Keratinocyte (primary cell): ENCODE results near the gene UBE2D2. TPM values are rescaled to one million over a fixed set of nuclear protein-coding genes. Genes with fewer than 3 reads are reported as not detected.
"Not testable (repeated sequence)": the region's sequence is repeated elsewhere in the genome, so short reads cannot be mapped to it uniquely, and the experiment has no call there.

Source experiments
- DNase-seq: peaks from one replicate; pipeline ENCODE4 v3.0.0-alpha.2; 2011; ENCODE audit warnings: low read depth, missing footprints, low spot score
- FAIRE-seq: peaks from 2 replicates; lab custom pipeline; 2011; peaks lifted over from hg19 to GRCh38; lab: Jason Lieb, UNC
- H2AFZ ChIP-seq: 2 replicates; pipeline ENCODE4 v1.6.0; 2012; ENCODE audit warnings: low read length, control low read depth, inconsistent platforms; ENCODE audit not compliant: control insufficient read depth
- H3K27ac ChIP-seq: 2 replicates; pipeline ENCODE4 v1.5.1; 2011; ENCODE audit warnings: low read length; ENCODE audit not compliant: control insufficient read depth, insufficient read depth
- H3K27me3 ChIP-seq: 3 replicates; pipeline ENCODE4 v1.6.0; 2011; ENCODE audit warnings: low read length; ENCODE audit not compliant: control insufficient read depth, insufficient read depth; ENCODE audit errors: extremely low read depth
- H3K36me3 ChIP-seq, 2 experiments: 2 replicates in 1 of 2; 3 replicates in 1 of 2; pipeline ENCODE4 v1.5.1; 2011; ENCODE audit warnings: low read length in 2 of 2, mild to moderate bottlenecking in 1 of 2; ENCODE audit not compliant: control insufficient read depth in 2 of 2, insufficient read depth in 2 of 2; ENCODE audit errors: extremely low read depth in 1 of 2
- H3K4me1 ChIP-seq: 3 replicates; pipeline ENCODE4 v1.5.1; 2011; ENCODE audit warnings: low read length; ENCODE audit not compliant: control insufficient read depth, insufficient read depth; ENCODE audit errors: extremely low read depth
- H3K4me2 ChIP-seq: 3 replicates; pipeline ENCODE4 v1.6.0; 2011; ENCODE audit warnings: low read depth, low read length; ENCODE audit not compliant: control insufficient read depth, insufficient read depth; ENCODE audit errors: extremely low read depth
- H3K4me3 ChIP-seq, 3 experiments: fragments of 200-600 bp in 1 of 3; sonication (generic) in 1 of 3; 2 replicates in 2 of 3; 3 replicates in 1 of 3; pipeline ENCODE4 v1.5.1; 2011 to 2016; ENCODE audit warnings: low read length in 3 of 3, mild to moderate bottlenecking in 3 of 3, control low read depth in 2 of 3, inconsistent platforms in 1 of 3, low read depth in 1 of 3, mixed read lengths in 1 of 3, mixed run types in 1 of 3, moderate library complexity in 1 of 3; ENCODE audit not compliant: control insufficient read depth in 2 of 3, insufficient read depth in 2 of 3; ENCODE audit errors: extremely low read depth in 1 of 3
- H3K79me2 ChIP-seq: 2 replicates; pipeline ENCODE4 v1.6.0; 2012; ENCODE audit warnings: low read length; ENCODE audit not compliant: control insufficient read depth, insufficient read depth
- H3K9ac ChIP-seq: 3 replicates; pipeline ENCODE4 v1.6.0; 2011; ENCODE audit warnings: low read length; ENCODE audit not compliant: control insufficient read depth, insufficient read depth; ENCODE audit errors: extremely low read depth
- H3K9me1 ChIP-seq: 3 replicates; pipeline ENCODE4 v1.6.0; 2011; ENCODE audit warnings: low read length; ENCODE audit not compliant: control insufficient read depth, insufficient read depth; ENCODE audit errors: extremely low read depth
- H3K9me3 ChIP-seq: 2 replicates; pipeline ENCODE4 v1.5.1; 2012; ENCODE audit warnings: low read depth, low read length; ENCODE audit not compliant: control insufficient read depth
- H4K20me1 ChIP-seq: 3 replicates; pipeline ENCODE4 v1.6.0; 2011; ENCODE audit warnings: low read length; ENCODE audit not compliant: control insufficient read depth, insufficient read depth; ENCODE audit errors: extremely low read depth
- EZH2 ChIP-seq: IDR thresholded peaks from one replicate; pipeline ENCODE4 v1.6.1; 2012; ENCODE audit warnings: inconsistent platforms, mild to moderate bottlenecking, low read length, moderate library complexity
- dilution Hi-C: fragments of 300-500 bp; cut with MboI; formaldehyde crosslinking; loops from one replicate; pipeline ENCODE4 v1.7.0; 2020; ENCODE audit warnings: low sequenced_read_pairs; ENCODE audit not compliant: extremely low pct_ligation_motif_present
- polyA plus RNA-seq, 5 experiments: library from polyadenylated mRNA; depleted of rRNA in 3 of 5; stranded (reverse) in 3 of 5; stranded (forward) in 1 of 5; unstranded in 1 of 5; fragments of >200 nt; gene quantifications; 1 replicate in 1 of 5; 2 replicates in 3 of 5; 3 replicates in 1 of 5; pipeline versions ENCODE4 v1.2.1 to v1.2.3, GENCODE V29; 2011 to 2012; ENCODE audit warnings: missing spikeins in 2 of 5, low read depth in 1 of 5, low replicate concordance in 1 of 5
- TF ChIP-seq, protein P1 (sequence below), 3 experiments: IDR thresholded peaks in 1 of 3; conservative IDR thresholded peaks in 1 of 3; optimal IDR thresholded peaks in 1 of 3; 2 replicates in 2 of 3; 3 replicates in 1 of 3; pipeline versions ENCODE3 to v1.5.1; 2011; ENCODE audit warnings: low read length in 3 of 3, mild to moderate bottlenecking in 3 of 3, moderate library complexity in 2 of 3, control low read depth in 1 of 3, inconsistent platforms in 1 of 3; ENCODE audit not compliant: insufficient read depth in 2 of 3; ENCODE audit errors: extremely low read depth in 1 of 3

Gene UBE2D2
- polyA plus RNA-seq, 1 donor (not counting 4 experiments of a cell fraction or from before 2014, with no cell fraction given), result 127 TPM

DNA sequence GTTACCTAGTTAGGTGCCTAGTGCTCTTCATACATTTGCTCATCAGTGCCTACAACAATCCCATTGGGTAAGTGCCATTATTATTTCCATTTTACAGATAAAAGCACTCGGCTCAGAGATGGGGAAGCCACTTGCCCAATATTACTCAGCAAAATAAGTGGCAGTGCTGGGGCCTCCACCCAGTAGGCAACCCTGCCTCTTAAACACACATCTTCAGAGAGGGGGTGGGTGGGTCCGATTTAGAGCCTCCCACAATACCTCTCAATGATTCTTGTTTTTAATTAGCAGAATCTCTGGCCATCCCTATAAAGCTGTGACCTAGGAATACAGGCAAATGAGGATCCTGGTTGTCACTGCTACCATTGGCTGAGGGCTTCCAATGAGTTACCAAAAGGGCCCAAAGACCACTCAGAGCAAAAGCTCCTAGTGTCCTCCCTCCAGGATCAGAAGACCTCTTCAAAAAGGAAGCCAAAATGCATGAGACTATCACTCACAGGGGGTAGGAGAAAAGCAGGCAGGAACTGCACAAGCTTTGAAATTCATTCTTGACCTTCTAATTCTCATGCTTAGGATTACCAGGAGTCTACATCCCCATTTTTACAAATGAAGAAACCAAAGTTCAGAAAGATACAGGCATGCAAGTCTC, 36.1 kb upstream of the UBE2D2 start:
- Histone ChIP-seq H3K4me2 (no peak overlapping the region), H3K9ac (no peak overlapping the region), H3K36me3 (no peaks in the 10 kb centered on the region), H3K4me1 (no peaks in the 10 kb centered on the region), H2AFZ (no peak overlapping the region), H3K27me3 (no peaks in the 10 kb centered on the region), H3K4me3 (no peak overlapping the region), H4K20me1 (no peaks in the 10 kb centered on the region), H3K9me1 (no peaks in the 10 kb centered on the region), H3K27ac (no peak overlapping the region), H3K9me3 (no peaks in the 10 kb centered on the region), H3K79me2 (no peaks in the 10 kb centered on the region)
- dilution Hi-C loops, result no loop called here
- DNase-seq (no peak), FAIRE-seq (no peak)
- TF ChIP-seq, protein P1, sequence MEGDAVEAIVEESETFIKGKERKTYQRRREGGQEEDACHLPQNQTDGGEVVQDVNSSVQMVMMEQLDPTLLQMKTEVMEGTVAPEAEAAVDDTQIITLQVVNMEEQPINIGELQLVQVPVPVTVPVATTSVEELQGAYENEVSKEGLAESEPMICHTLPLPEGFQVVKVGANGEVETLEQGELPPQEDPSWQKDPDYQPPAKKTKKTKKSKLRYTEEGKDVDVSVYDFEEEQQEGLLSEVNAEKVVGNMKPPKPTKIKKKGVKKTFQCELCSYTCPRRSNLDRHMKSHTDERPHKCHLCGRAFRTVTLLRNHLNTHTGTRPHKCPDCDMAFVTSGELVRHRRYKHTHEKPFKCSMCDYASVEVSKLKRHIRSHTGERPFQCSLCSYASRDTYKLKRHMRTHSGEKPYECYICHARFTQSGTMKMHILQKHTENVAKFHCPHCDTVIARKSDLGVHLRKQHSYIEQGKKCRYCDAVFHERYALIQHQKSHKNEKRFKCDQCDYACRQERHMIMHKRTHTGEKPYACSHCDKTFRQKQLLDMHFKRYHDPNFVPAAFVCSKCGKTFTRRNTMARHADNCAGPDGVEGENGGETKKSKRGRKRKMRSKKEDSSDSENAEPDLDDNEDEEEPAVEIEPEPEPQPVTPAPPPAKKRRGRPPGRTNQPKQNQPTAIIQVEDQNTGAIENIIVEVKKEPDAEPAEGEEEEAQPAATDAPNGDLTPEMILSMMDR (optimal IDR thresholded peaks at IDR 0.05 in 1 of 3, IDR thresholded peaks at IDR 0.05 in 1 of 3, conservative IDR thresholded peaks at IDR 0.05 in 1 of 3; ENCODE audit: extremely low read depth in 1 of 3, insufficient read depth in 2 of 3, low read length in 3 of 3), result no peak
- TF ChIP-seq EZH2, result no peak

- FAIRE-seq, H3K27me3 ChIP-seq, H3K4me2 ChIP-seq, H3K4me1 ChIP-seq, DNase-seq, H3K36me3 ChIP-seq, H3K27ac ChIP-seq, H2AFZ ChIP-seq, H3K9ac ChIP-seq, H3K9me1 ChIP-seq, H3K79me2 ChIP-seq, H3K4me3 ChIP-seq, H3K9me3 ChIP-seq, H4K20me1 ChIP-seq, dilution Hi-C loops: not testable (repeated sequence)
Measured at GRCh38 chr5:139525586-139526308, 35.4 kb upstream of the UBE2D2 start.

DNA sequence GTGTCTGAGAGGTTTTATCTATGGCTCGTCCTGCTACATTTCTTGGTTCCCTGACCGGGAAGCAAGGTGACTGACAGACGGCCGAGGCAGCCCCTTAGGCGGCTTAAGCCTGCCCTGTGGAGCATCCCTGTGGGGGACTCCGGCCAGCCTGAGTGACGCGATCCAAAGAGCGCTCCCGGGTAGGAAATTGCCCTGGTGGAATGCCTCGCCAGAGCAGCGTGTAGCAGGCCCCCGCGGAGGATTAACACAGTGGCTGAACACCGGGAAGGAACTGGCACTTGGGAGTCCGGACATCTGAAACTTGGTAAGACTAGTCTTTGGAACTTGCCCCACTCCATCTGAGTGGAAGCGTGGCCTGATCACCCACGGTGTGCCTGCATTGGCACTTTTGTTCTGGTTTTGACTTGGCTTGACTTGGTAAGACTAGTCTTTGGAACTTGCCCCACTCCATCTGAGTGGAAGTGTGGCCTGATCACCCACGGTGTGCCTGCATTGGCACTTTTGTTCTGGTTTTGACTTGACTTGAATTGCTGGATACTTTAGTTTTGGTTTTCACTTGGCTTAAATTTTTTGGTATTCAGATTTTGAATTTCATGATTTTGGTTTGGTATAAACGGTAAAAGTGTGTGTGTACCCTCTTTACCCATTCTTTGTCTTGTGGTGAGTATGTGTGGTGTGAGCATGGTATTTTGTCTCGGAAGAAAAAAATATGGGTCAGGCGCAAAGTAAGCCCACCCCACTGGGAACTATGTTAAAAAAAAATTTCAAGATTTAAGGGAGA, 34.6 kb upstream of the UBE2D2 start:
- FAIRE-seq, dilution Hi-C loops, H3K4me3 ChIP-seq, H4K20me1 ChIP-seq, H3K27ac ChIP-seq, H3K9me3 ChIP-seq, H3K79me2 ChIP-seq, H3K4me2 ChIP-seq, H3K27me3 ChIP-seq, H3K36me3 ChIP-seq, H3K9ac ChIP-seq, H2AFZ ChIP-seq, DNase-seq, H3K4me1 ChIP-seq, H3K9me1 ChIP-seq: not testable (repeated sequence)

- DNase-seq, dilution Hi-C loops, H3K9me3 ChIP-seq, H3K4me1 ChIP-seq, H3K9me1 ChIP-seq, H3K27ac ChIP-seq, H3K27me3 ChIP-seq, FAIRE-seq, H4K20me1 ChIP-seq, H2AFZ ChIP-seq, H3K4me3 ChIP-seq, H3K79me2 ChIP-seq, H3K36me3 ChIP-seq, H3K9ac ChIP-seq, H3K4me2 ChIP-seq: not testable (repeated sequence)
Measured at GRCh38 chr5:139527090-139527470, 34.1 kb upstream of the UBE2D2 start.
